Adrenal gland (tissue), 12 donors: ENCODE data around the gene SCN2B. TPM values are rescaled to one million over a fixed set of nuclear protein-coding genes. Genes with fewer than 3 reads are reported as not detected.

Experiments used
- DNase-seq, 7 donors: peaks; one replicate each; pipeline ENCODE4 v3.0.0-alpha.2; 2019 to 2020
- H3K27ac ChIP-seq, 5 donors: fragments of 200-600 bp; sonication (generic) in 4 of 5; 1 replicate in 3 of 5; 2 replicates in 2 of 5; pipeline versions ENCODE4 v1.5.1 to v1.8.0; 2016 to 2020; ENCODE audit warnings: mild to moderate bottlenecking in 1 of 5
- H3K27me3 ChIP-seq: fragments of 200-600 bp; 2 replicates; pipeline ENCODE4 v1.8.0; 2021
- H3K36me3 ChIP-seq, 2 donors: fragments of 200-600 bp; replicated peaks in 1 of 2; 1 replicate in 1 of 2; 2 replicates in 1 of 2; pipeline versions ENCODE4 v1.5.1 to v1.8.0; 2018 to 2022
- H3K4me1 ChIP-seq, 2 donors: fragments of 200-600 bp; replicated peaks in 1 of 2; 1 replicate in 1 of 2; 2 replicates in 1 of 2; pipeline versions ENCODE4 v1.5.1 to v1.8.0; 2018 to 2021
- H3K4me3 ChIP-seq, 4 donors: fragments of 200-600 bp; sonication (generic) in 3 of 4; one replicate each; pipeline ENCODE4 v1.5.1; 2016 to 2018
- H3K9me3 ChIP-seq, 3 donors: fragments of 200-600 bp; sonication (generic) in 1 of 3; replicated peaks in 1 of 3; 1 replicate in 2 of 3; 2 replicates in 1 of 3; pipeline versions ENCODE4 v1.5.1 to v1.8.0; 2016 to 2021
- POLR2A ChIP-seq, 2 donors: fragments of 450-650 bp; IDR thresholded peaks; one replicate each; pipeline ENCODE4 v1.6.1; 2017; ENCODE audit warnings: antibody characterized with exemption in 2 of 2, mild to moderate bottlenecking in 2 of 2, moderate library complexity in 1 of 2
- WGBS, 4 donors: extraction: QIAGEN DNeasy Blood & Tissue Kit in 2 of 4; methylation state at CpG; one replicate each; pipeline versions ENCODE4 v1.1.5 to v1.1.7; 2013 to 2017; 5-methylcytosine and 5-hydroxymethylcytosine counted together
- intact Hi-C, 2 donors: fragments of 100-400 bp; cut with DNase I; formaldehyde crosslinking; loops; one replicate each; pipeline versions ENCODE4 v1.14.1 to v1.15.0; 2022 to 2023
- polyA plus RNA-seq, 3 donors: library from polyadenylated mRNA; stranded (reverse); fragments of 200-250 nt in 2 of 3; fragments of 350-450 nt in 1 of 3; fragmentation: Illumina TruSeq in 1 of 3; extraction: RNeasy Lipid Tissue Mini Kit (QIAGEN cat#74804) in 1 of 3; gene quantifications; one replicate each; pipeline ENCODE4 v1.2.3, GENCODE V29; 2013 to 2014
- total RNA-seq, 9 donors: library from RNA; depleted of rRNA in 4 of 9; stranded (reverse); fragments of >200 nt in 4 of 9; fragments of 120-200 nt in 1 of 9; fragmentation: NEBNext Ultra II Directional in 1 of 9; extraction: Animal tissue kit (Norgen Biotek cat#: 25700) in 1 of 9; gene quantifications; one replicate each; pipeline versions ENCODE4 v1.1.0 to v1.2.4, GENCODE V29; 2013 to 2023
- TF ChIP-seq, protein P1 (sequence below), 6 experiments: fragments of 450-650 bp in 4 of 6; fragments of 200-600 bp in 2 of 6; sonication (generic) in 1 of 6; IDR thresholded peaks; 1 replicate in 5 of 6; 2 replicates in 1 of 6; pipeline versions ENCODE4 v1.5.1 to v1.8.0; 2016 to 2021; ENCODE audit warnings: antibody characterized with exemption in 6 of 6, mild to moderate bottlenecking in 2 of 6, moderate library complexity in 1 of 6
- donor health status: healthy with polysubstance abuse.
- donor health status: Bipolar disorder and iron deficiency.
- donor health status: DM: yes; HTN: yes; CAD: no.
- donor health status: DM: no; HTN: no; CAD: no.
- donor health status: DM: no; HTN: no; CAD: no.
- donor health status: DM: yes; HTN: yes; CAD: no.

SCN2B gene
- total and polyA plus RNA-seq, 12 donors = 0.09 to 0.96 (median 0.38) TPM

GRCh38 chr11:118136801-118137200 is 39.6 kb downstream of the SCN2B start:
- Histone ChIP-seq H3K9me3 (no peaks in the 10 kb centered on the region), H3K36me3 (no peaks in the 10 kb centered on the region), H3K27me3 (peaks cover under 1% of the 10 kb centered on the region), H3K4me1 (no peaks in the 10 kb centered on the region), H3K4me3 (no peak overlapping the region), H3K27ac (no peak overlapping the region)
- no peak for TF ChIP-seq POLR2A (IDR thresholded peaks at IDR 0.05)
- TF ChIP-seq, protein P1, sequence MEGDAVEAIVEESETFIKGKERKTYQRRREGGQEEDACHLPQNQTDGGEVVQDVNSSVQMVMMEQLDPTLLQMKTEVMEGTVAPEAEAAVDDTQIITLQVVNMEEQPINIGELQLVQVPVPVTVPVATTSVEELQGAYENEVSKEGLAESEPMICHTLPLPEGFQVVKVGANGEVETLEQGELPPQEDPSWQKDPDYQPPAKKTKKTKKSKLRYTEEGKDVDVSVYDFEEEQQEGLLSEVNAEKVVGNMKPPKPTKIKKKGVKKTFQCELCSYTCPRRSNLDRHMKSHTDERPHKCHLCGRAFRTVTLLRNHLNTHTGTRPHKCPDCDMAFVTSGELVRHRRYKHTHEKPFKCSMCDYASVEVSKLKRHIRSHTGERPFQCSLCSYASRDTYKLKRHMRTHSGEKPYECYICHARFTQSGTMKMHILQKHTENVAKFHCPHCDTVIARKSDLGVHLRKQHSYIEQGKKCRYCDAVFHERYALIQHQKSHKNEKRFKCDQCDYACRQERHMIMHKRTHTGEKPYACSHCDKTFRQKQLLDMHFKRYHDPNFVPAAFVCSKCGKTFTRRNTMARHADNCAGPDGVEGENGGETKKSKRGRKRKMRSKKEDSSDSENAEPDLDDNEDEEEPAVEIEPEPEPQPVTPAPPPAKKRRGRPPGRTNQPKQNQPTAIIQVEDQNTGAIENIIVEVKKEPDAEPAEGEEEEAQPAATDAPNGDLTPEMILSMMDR (IDR thresholded peaks at IDR 0.05) = no peak
- 76 to 83% (median 78%) methylated on average over 4 to 10 of the region's 10 CpGs for WGBS, 4 donors
- DNase-seq = no peak
- intact Hi-C loops = no loop called here

DNA sequence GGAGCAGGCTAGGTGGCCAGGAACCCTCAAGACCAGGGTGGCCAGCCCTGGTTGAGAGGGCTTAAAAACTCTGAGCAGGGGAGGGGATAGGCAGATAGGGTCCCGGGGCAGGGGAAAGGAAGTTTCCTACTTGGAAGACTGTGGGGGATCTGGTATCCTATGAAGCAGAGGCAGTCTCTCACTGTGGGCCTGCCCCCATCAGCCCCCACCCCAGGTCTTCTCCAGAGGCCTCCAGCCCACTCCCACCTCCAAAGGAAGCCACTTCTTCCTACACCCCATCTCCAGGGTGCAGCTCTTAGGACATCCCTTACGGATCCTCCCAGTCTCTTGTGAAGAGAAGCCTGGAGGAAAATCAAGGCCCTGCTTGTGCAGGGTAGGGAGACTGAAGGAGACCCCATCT is 40.1 kb downstream of the SCN2B start:
- DNase-seq = no peak
- intact Hi-C loops = no loop called here
- Histone ChIP-seq H3K27ac (no peak overlapping the region), H3K4me1 (no peaks in the 10 kb centered on the region), H3K4me3 (no peak overlapping the region), H3K36me3 (no peaks in the 10 kb centered on the region), H3K27me3 (no peaks in the 10 kb centered on the region), H3K9me3 (no peaks in the 10 kb centered on the region)
- WGBS, 4 donors = 79 to 83% (median 80%) methylated on average over 1 to 2 of the region's 2 CpGs
- TF ChIP-seq, protein P1 (IDR thresholded peaks at IDR 0.05) = no peak
- no peak for TF ChIP-seq POLR2A (IDR thresholded peaks at IDR 0.05)

DNA sequence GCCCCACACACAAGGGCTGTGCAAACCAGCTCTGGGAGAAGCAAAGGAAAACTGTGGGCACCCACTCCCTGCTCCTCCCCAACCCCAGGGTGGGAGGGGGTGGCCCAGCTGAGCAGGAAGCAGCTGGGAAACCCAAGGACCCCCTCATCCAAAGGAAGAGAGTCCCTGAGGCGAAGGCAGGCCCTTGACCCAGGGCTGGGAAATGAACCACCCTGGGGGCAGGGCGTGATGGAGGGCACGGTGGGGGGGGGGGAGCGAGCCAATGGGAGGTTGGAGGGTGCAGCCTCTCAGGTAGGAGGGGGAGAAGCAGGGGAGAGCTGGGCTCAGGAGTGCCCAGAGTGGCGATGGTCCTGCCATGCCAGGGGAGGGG is 40.7 kb downstream of the SCN2B start:
- Histone ChIP-seq H3K36me3 (no peaks in the 10 kb centered on the region), H3K4me3 (no peak overlapping the region), H3K4me1 (no peaks in the 10 kb centered on the region), H3K9me3 (no peaks in the 10 kb centered on the region), H3K27me3 (no peaks in the 10 kb centered on the region), H3K27ac (no peak overlapping the region)
- DNase-seq = no peak
- TF ChIP-seq, protein P1 (IDR thresholded peaks at IDR 0.05) = no peak
- no peak for TF ChIP-seq POLR2A (IDR thresholded peaks at IDR 0.05)
- WGBS, 4 donors = 67 to 95% (median 81%) methylated on average over 1 to 5 of the region's 5 CpGs
- intact Hi-C loops = no loop called here

DNA sequence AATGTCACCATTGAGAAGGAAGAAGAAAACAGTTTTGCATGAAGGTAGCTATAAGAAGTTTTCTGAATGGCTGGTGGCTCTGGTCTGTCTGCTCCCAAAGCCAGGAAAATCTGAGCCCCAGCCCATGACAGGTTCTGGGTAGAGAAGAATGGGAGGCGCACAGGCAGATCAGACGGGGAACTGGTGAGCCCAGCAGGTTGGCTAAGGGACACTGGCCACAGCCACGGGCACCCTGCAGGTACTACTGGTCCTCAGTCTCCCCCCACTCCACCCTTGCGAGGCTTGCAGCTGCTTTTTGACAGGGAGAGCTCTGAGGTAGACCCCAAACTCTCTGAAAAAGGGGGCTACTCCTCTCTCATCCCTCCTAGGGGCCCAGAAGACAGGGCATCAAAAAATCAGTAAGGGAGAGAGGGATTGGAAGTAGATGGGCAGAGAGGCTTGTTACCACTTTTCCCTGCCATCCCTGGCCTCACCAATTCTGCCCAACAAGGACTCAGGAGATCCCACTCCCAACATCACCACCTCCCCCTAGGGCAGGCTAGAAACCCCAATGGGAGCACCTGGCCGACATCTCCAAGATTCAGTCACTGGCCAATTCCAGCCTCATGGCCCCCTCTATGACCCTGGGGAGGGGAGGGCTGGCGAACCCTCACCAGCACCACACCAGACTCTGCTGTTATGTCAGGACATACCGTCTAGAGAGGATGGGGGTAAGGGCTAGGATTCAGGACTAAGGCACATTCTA is 41.2 kb downstream of the SCN2B start:
- no peaks in the 10 kb centered on the region for H3K27me3 ChIP-seq
- no peaks in the 10 kb centered on the region for H3K9me3 ChIP-seq
- no peak for DNase-seq
- no peak for TF ChIP-seq POLR2A (IDR thresholded peaks at IDR 0.05)
- TF ChIP-seq, protein P1 (IDR thresholded peaks at IDR 0.05) = no peak
- no peak overlapping the region for H3K4me3 ChIP-seq
- no peaks in the 10 kb centered on the region for H3K4me1 ChIP-seq
- no peak overlapping the region for H3K27ac ChIP-seq
- no peaks in the 10 kb centered on the region for H3K36me3 ChIP-seq
- intact Hi-C loops = no loop called here
- 75 to 81% (median 77%) methylated on average over 2 to 7 of the region's 7 CpGs for WGBS, 4 donors
